ENCODE data around the gene TAGLN3. TPM values are rescaled to one million over a fixed set of nuclear protein-coding genes. Genes with fewer than 3 reads are reported as not detected.

TAGLN3 gene
- total and polyA plus RNA-seq, 8 donors: 0.28 to 50.7 (median 2.6) TPM

GRCh38 chr3:111978583-111979433 is 19.9 kb upstream of the TAGLN3 start, which contains the start of gene ABHD10:
TSS of gene ABHD10 (plus strand) at chr3:111979026. CDS start at chr3:111979062, 36 bp downstream.
- Histone ChIP-seq H3K9me3 (no peaks in the 10 kb centered on the region), H3K4me1 (peaks cover 0 to 33% (median 30%) of the 10 kb centered on the region in 3 donors), H3K36me3 (no peaks in the 10 kb centered on the region), H3K27ac (peak within 1 kb of the TSS; percentile 62 to 80 (median 74)), H3K27me3 (no peaks in the 10 kb centered on the region), H3K4me3 (peak within 1 kb of the TSS; percentile 68 to 90 (median 82))
- no peak for TF ChIP-seq CTCF (IDR thresholded peaks at IDR 0.05)
- intact Hi-C loops (cut with DNase I): no loop called here
- ATAC-seq (peak; percentile 95 to 99 (median 98)), DNase-seq (peak; percentile 95 to 100 (median 97)), FAIRE-seq (peak; percentile 81)
- WGBS, 2 donors: 0 to 2% methylated on average over 61 of the region's 61 CpGs

- DNase-seq (no peak), FAIRE-seq (peak; percentile 23), ATAC-seq (peak in 3 of 4 donors; percentile 15 to 30 (median 28))
- no peaks in the 10 kb centered on the region for H3K9me3 ChIP-seq
- 12% methylated on average over 5 of the region's 5 CpGs for WGBS, 2 donors
- H3K36me3 ChIP-seq: no peaks in the 10 kb centered on the region
- peaks cover 0 to 33% (median 30%) of the 10 kb centered on the region in 3 donors for H3K4me1 ChIP-seq
- intact Hi-C loops (cut with DNase I): no loop called here
- H3K27ac ChIP-seq: peak overlapping the region; percentile 62 to 80 (median 74)
- TF ChIP-seq CTCF (IDR thresholded peaks at IDR 0.05): no peak
- H3K27me3 ChIP-seq: no peaks in the 10 kb centered on the region
- peak overlapping the region; percentile 68 to 90 (median 82) for H3K4me3 ChIP-seq
These were observed 19.2 kb upstream of the TAGLN3 start for GRCh38 chr3:111979434-111980038.

GRCh38 chr3:111980716-111981456 is 17.8 kb upstream of the TAGLN3 start:
- WGBS, 2 donors: 76 to 81% methylated on average over 10 of the region's 10 CpGs
- no peak for TF ChIP-seq CTCF (IDR thresholded peaks at IDR 0.05)
- DNase-seq (no peak), ATAC-seq (no peak), FAIRE-seq (no peak)
- intact Hi-C loops (cut with DNase I): no loop called here
- peaks cover 0 to 33% (median 30%) of the 10 kb centered on the region in 3 donors for H3K4me1 ChIP-seq
- H3K27me3 ChIP-seq: no peaks in the 10 kb centered on the region
- no peaks in the 10 kb centered on the region for H3K9me3 ChIP-seq
- H3K27ac ChIP-seq: no peak overlapping the region
- H3K36me3 ChIP-seq: no peaks in the 10 kb centered on the region
- no peak overlapping the region for H3K4me3 ChIP-seq

GRCh38 chr3:111981457-111981763 is 17.3 kb upstream of the TAGLN3 start:
- Histone ChIP-seq H3K4me3 (no peak overlapping the region), H3K9me3 (no peaks in the 10 kb centered on the region), H3K36me3 (no peaks in the 10 kb centered on the region), H3K27ac (no peak overlapping the region), H3K4me1 (peaks cover 0 to 33% (median 30%) of the 10 kb centered on the region in 3 donors), H3K27me3 (no peaks in the 10 kb centered on the region)
- TF ChIP-seq CTCF (IDR thresholded peaks at IDR 0.05): no peak
- WGBS, 2 donors: 19 to 23% methylated on average over 3 of the region's 3 CpGs
- intact Hi-C loops (cut with DNase I): no loop called here
- FAIRE-seq: no peak
- no peak for ATAC-seq
- DNase-seq: no peak
